GM23338 (cell line): ENCODE results near the gene PSEN2. TPM values are rescaled to one million over a fixed set of nuclear protein-coding genes. Genes with fewer than 3 reads are reported as not detected.

Experiments used
- ATAC-seq: fragments of 200-7000 bp; cut with Tn5 transposase; 3 replicates; pipeline ENCODE4 v1.9.1; 2020
- DNase-seq: peaks from one replicate; pipeline ENCODE4 v3.0.0-alpha.2; 2015; ENCODE audit warnings: low spot score
- H2AFZ ChIP-seq: fragments of 200-600 bp; sonication (generic); 2 replicates; pipeline ENCODE4 v1.8.0; 2016; ENCODE audit warnings: antibody characterized with exemption, mild to moderate bottlenecking, moderate library complexity
- H3F3A ChIP-seq: fragments of 200-600 bp; sonication (generic); replicated peaks from 2 replicates; pipeline ENCODE4 v1.8.0; 2017; ENCODE audit warnings: antibody characterized with exemption, mixed run types, low read depth
- H3K27ac ChIP-seq: fragments of 200-600 bp; sonication (generic); 2 replicates; pipeline ENCODE4 v1.6.1; 2016; ENCODE audit warnings: low read depth
- H3K27me3 ChIP-seq: fragments of 200-600 bp; sonication (generic); 2 replicates; pipeline ENCODE4 v1.8.0; 2016; ENCODE audit warnings: mild to moderate bottlenecking, mixed run types, moderate library complexity; ENCODE audit not compliant: insufficient read depth
- H3K36me3 ChIP-seq: fragments of 200-600 bp; sonication (generic); 2 replicates; pipeline ENCODE4 v1.8.0; 2016; ENCODE audit warnings: mild to moderate bottlenecking; ENCODE audit not compliant: insufficient read depth
- H3K4me1 ChIP-seq: fragments of 200-600 bp; sonication (generic); 2 replicates; pipeline ENCODE4 v1.8.0; 2016; ENCODE audit warnings: mild to moderate bottlenecking, moderate library complexity; ENCODE audit not compliant: insufficient read depth
- H3K4me2 ChIP-seq: fragments of 200-600 bp; sonication (generic); 2 replicates; pipeline ENCODE4 v1.7.1; 2017; ENCODE audit warnings: mixed run types
- H3K4me3 ChIP-seq: fragments of 200-600 bp; sonication (generic); 2 replicates; pipeline ENCODE4 v1.6.1; 2016; ENCODE audit warnings: mixed run types
- H3K79me2 ChIP-seq: fragments of 200-600 bp; sonication (generic); replicated peaks from 2 replicates; pipeline ENCODE4 v1.8.0; 2017; ENCODE audit warnings: mild to moderate bottlenecking; ENCODE audit not compliant: insufficient read depth
- H3K9me2 ChIP-seq: fragments of 200-600 bp; sonication (generic); 2 replicates; pipeline ENCODE4 v1.8.0; 2017; ENCODE audit not compliant: insufficient read depth
- H4K20me1 ChIP-seq: fragments of 200-600 bp; sonication (generic); replicated peaks from 2 replicates; pipeline ENCODE4 v1.8.0; 2017; ENCODE audit warnings: mild to moderate bottlenecking; ENCODE audit not compliant: insufficient read depth
- H3K27ac Mint-ChIP-seq: 2 replicates; pipeline ENCODE4 v1.8.0; 2020; ENCODE audit warnings: inconsistent platforms, mild to moderate bottlenecking, moderate library complexity, mixed read lengths
- H3K27me3 Mint-ChIP-seq: 3 replicates; pipeline ENCODE4 v1.8.0; 2022; ENCODE audit warnings: low read depth, mild to moderate bottlenecking, moderate library complexity, mixed read lengths, inconsistent platforms; ENCODE audit not compliant: insufficient read depth, poor library complexity
- H3K36me3 Mint-ChIP-seq: 3 replicates; pipeline ENCODE4 v1.8.0; 2021; ENCODE audit warnings: low read depth, mild to moderate bottlenecking, inconsistent platforms, moderate library complexity, mixed read lengths
- H3K4me1 Mint-ChIP-seq: 3 replicates; pipeline ENCODE4 v1.8.0; 2020; ENCODE audit warnings: mild to moderate bottlenecking, inconsistent platforms, mixed read lengths
- H3K4me3 Mint-ChIP-seq: 3 replicates; pipeline ENCODE4 v1.8.0; 2021; ENCODE audit warnings: moderate library complexity, mild to moderate bottlenecking, inconsistent platforms, mixed read lengths
- H3K9me3 Mint-ChIP-seq: 3 replicates; pipeline ENCODE4 v1.8.0; 2020; ENCODE audit warnings: moderate library complexity, mild to moderate bottlenecking, inconsistent platforms, mixed read lengths
- CREB1 ChIP-seq: fragments of 250-450 bp; sonication (Bioruptor Pico); IDR thresholded peaks from 2 replicates; pipeline ENCODE4 v1.5.0; 2020; ENCODE audit warnings: low read depth, mild to moderate bottlenecking, moderate library complexity
- CTCF ChIP-seq, 2 experiments: fragments of 200-600 bp in 1 of 2; sonication (generic) in 1 of 2; conservative IDR thresholded peaks; 2 replicates each; pipeline versions ENCODE4 v1.5.1 to v1.6.1; 2016 to 2017; ENCODE audit warnings: antibody characterized with exemption in 2 of 2, low read depth in 2 of 2, mild to moderate bottlenecking in 2 of 2, moderate library complexity in 1 of 2
- EZH2 ChIP-seq: fragments of 200-600 bp; sonication (generic); IDR thresholded peaks from one replicate; pipeline ENCODE4 v1.8.0; 2017; ENCODE audit warnings: antibody characterized with exemption, mild to moderate bottlenecking, low read depth; ENCODE audit not compliant: unreplicated experiment
- JUNB ChIP-seq: IDR thresholded peaks from one replicate; pipeline ENCODE4 v1.6.1; 2016; ENCODE audit warnings: antibody characterized with exemption; ENCODE audit not compliant: unreplicated experiment
- POLR2AphosphoS5 ChIP-seq: IDR thresholded peaks from 2 replicates; pipeline ENCODE4 v1.6.1; 2016; ENCODE audit warnings: antibody characterized with exemption, low read depth
- ZNF331 ChIP-seq: fragments of 250-450 bp; sonication (Bioruptor Pico); IDR thresholded peaks from 2 replicates; pipeline ENCODE4 v1.5.0; 2020; ENCODE audit warnings: low read depth, mild to moderate bottlenecking, moderate library complexity
- ZNF462 ChIP-seq: fragments of 250-450 bp; sonication (Bioruptor Pico); IDR thresholded peaks from 2 replicates; pipeline ENCODE4 v1.5.0; 2020; ENCODE audit warnings: mild to moderate bottlenecking, moderate library complexity
- polyA plus RNA-seq: library from polyadenylated mRNA; unstranded; fragments of >200 nt; fragmentation: Nextera tagmentation; extraction: Ambion mirVana; gene quantifications from 2 replicates; pipeline ENCODE4 v1.2.1, GENCODE V29; 2016
- total RNA-seq: library from RNA; depleted of rRNA; stranded (reverse); fragments of >200 nt; shearing (Covaris generic); gene quantifications from 2 replicates; pipeline ENCODE4 v1.2.3, GENCODE V29; 2014

The PSEN2 gene
- total and polyA plus RNA-seq, 2 experiments from 2014 or later: 10.0 to 22.1 TPM

DNA sequence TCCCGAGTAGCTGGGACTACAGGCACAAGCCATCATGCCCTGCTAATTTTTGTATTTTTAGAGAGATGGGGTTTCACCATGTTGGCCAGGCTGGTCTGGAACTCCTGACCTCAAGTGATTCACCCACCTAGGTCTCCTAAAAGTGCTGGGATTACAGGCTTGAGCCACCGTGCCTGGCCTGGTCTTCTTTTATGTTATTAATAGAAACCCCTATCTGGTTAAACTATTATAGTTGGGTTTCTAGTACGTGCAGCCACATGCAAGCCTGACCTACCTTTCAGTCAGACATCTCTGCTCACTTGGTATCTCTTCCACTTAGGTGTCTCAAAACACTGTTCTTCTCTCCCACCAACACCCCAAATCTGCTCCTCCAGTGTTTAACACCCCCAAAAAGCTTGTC lies 34.4 kb downstream of the PSEN2 start:
- Histone ChIP-seq H3K4me3 (no peak overlapping the region), H3K36me3 (no peaks in the 10 kb centered on the region), H4K20me1 (no peaks in the 10 kb centered on the region; the same call in 1 of the 2 replicates), H3K79me2 (no peaks in the 10 kb centered on the region), H3F3A (no peaks in the 10 kb centered on the region), H3K27me3 (no peaks in the 10 kb centered on the region), H3K4me2 (no peak overlapping the region), H3K27ac (no peak overlapping the region), H3K4me1 (no peaks in the 10 kb centered on the region), H2AFZ (no peak overlapping the region), H3K9me2 (no peaks in the 10 kb centered on the region)
- no peak overlapping the region for H3K4me3 Mint-ChIP-seq
- peaks cover 8% of the 10 kb centered on the region for H3K27me3 Mint-ChIP-seq
- no peak for ATAC-seq
- TF ChIP-seq ZNF331 (CRISPR knock-in tag): no peak
- H3K27ac Mint-ChIP-seq: no peak overlapping the region
- no peak for DNase-seq
- peaks cover 8% of the 10 kb centered on the region for H3K4me1 Mint-ChIP-seq
- H3K9me3 Mint-ChIP-seq: no peaks in the 10 kb centered on the region
- H3K36me3 Mint-ChIP-seq: peaks cover 8% of the 10 kb centered on the region

DNA sequence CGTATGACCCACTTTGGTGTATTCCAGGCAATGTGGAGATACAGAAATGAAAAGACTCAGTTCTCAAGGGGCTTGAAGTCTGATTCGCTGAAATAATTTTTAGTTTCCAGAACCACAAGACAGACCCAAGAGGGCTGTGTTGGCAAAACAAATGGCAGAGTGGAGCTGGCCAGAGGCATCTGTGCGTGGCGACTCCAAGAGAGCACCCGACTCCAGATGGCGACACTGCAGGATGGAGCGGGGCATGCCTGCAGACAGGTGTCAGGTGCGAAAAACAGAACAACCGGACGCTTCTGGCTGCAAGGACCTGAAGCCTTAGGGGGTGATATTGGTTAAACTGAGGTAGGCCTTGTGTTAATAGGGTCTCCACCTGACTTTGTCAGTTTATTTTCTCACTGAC lies 38.0 kb downstream of the PSEN2 start:
- H3K9me3 Mint-ChIP-seq: no peaks in the 10 kb centered on the region
- TF ChIP-seq EZH2 (no peak), POLR2AphosphoS5 (no peak), ZNF462 (CRISPR knock-in tag) (no peak), CTCF (conservative IDR thresholded peaks at IDR 0.05; ENCODE audit: low read depth in 2 of 2) (no peak; a peak in 1 of 4 replicates), ZNF331 (CRISPR knock-in tag) (no peak), CREB1 (no peak), JUNB (no peak)

More for the DNA sequence above, 38.0 kb downstream of the PSEN2 start:
- ATAC-seq: no peak
- Histone ChIP-seq H3K4me1 (no peaks in the 10 kb centered on the region), H2AFZ (no peak overlapping the region), H4K20me1 (no peaks in the 10 kb centered on the region; the same call in 1 of the 2 replicates), H3K27ac (no peak overlapping the region), H3K4me3 (no peak overlapping the region), H3F3A (no peaks in the 10 kb centered on the region), H3K79me2 (no peaks in the 10 kb centered on the region), H3K4me2 (no peak overlapping the region), H3K27me3 (no peaks in the 10 kb centered on the region), H3K9me2 (no peaks in the 10 kb centered on the region), H3K36me3 (peaks cover 2% of the 10 kb centered on the region; the same call in 1 of the 2 replicates)
- H3K27me3 Mint-ChIP-seq: peaks cover 6% of the 10 kb centered on the region
- no peak for DNase-seq
- H3K27ac Mint-ChIP-seq: no peak overlapping the region
- no peak overlapping the region for H3K4me3 Mint-ChIP-seq
- H3K36me3 Mint-ChIP-seq: peaks cover 2% of the 10 kb centered on the region; the same call in 2 of the 3 replicates
- peaks cover 8% of the 10 kb centered on the region; the same call in 2 of the 3 replicates for H3K4me1 Mint-ChIP-seq
